Stimulated activated CD8-positive, alpha-beta memory T cell treated with anti-CD3 and anti-CD28 coated beads, Interleukin-4, amount 100 ng/mL, for 1 hour (primary cell): ENCODE results near the gene SERPIND1.

Experiments
- DNase-seq, 2 donors: peaks; one replicate each; pipeline ENCODE4 v3.0.0-alpha.2; 2020; ENCODE audit warnings: low read depth in 2 of 2, low spot score in 1 of 2

SERPIND1 gene

GRCh38 chr22:20771918-20772625 is 1.8 kb upstream of the SERPIND1 start:
- no peak for DNase-seq

- no peak for DNase-seq
Measured at GRCh38 chr22:20774882-20775281, 969 bp downstream of the SERPIND1 start.

GRCh38 chr22:20775342-20775895 is 1.5 kb downstream of the SERPIND1 start:
- no peak for DNase-seq

GRCh38 chr22:20776624-20777405 is 2.9 kb downstream of the SERPIND1 start:
- DNase-seq: no peak

- no peak for DNase-seq
Measured at GRCh38 chr22:20777420-20778177, 3.7 kb downstream of the SERPIND1 start.

- DNase-seq: no peak
Measured at GRCh38 chr22:20779014-20779817, 5.3 kb downstream of the SERPIND1 start.

GRCh38 chr22:20779818-20780158 is 5.9 kb downstream of the SERPIND1 start:
- no peak for DNase-seq

- no peak for DNase-seq
Measured at GRCh38 chr22:20781272-20781990, 7.5 kb downstream of the SERPIND1 start.

GRCh38 chr22:20782083-20782482 is 8.2 kb downstream of the SERPIND1 start:
- DNase-seq: no peak

GRCh38 chr22:20782596-20783299 is 8.8 kb downstream of the SERPIND1 start:
- DNase-seq: no peak

GRCh38 chr22:20783300-20783673 is 9.4 kb downstream of the SERPIND1 start:
- DNase-seq: no peak

GRCh38 chr22:20783844-20784723 is 10.2 kb downstream of the SERPIND1 start:
- DNase-seq: no peak

- DNase-seq: no peak
Measured at GRCh38 chr22:20785415-20785814, 11.5 kb downstream of the SERPIND1 start.

GRCh38 chr22:20786048-20786447 is 12.1 kb downstream of the SERPIND1 start:
- DNase-seq: no peak

- no peak for DNase-seq
Measured at GRCh38 chr22:20786536-20786979, 12.6 kb downstream of the SERPIND1 start.

GRCh38 chr22:20787223-20787622 is 13.3 kb downstream of the SERPIND1 start:
- DNase-seq: no peak

- DNase-seq: no peak
Measured at GRCh38 chr22:20787746-20788626, 14.1 kb downstream of the SERPIND1 start.
